LNCaP clone FGC (cell line): Measurements from ENCODE around the gene ARHGEF37.
"Not testable (repeated sequence)": the region's sequence is repeated elsewhere in the genome, so short reads cannot be mapped to it uniquely, and the experiment has no call there.

Source experiments
- DNase-seq: peaks from one replicate; pipeline ENCODE4 v3.0.0-alpha.2; 2011; ENCODE audit warnings: low read depth
- H3K4me3 ChIP-seq: 2 replicates; pipeline ENCODE4 v1.5.1; 2011; ENCODE audit warnings: mild to moderate bottlenecking, low read depth, low read length, control low read depth
- CTCF ChIP-seq: IDR thresholded peaks from 2 replicates; pipeline ENCODE4 v1.5.1; 2012; ENCODE audit warnings: mild to moderate bottlenecking; ENCODE audit not compliant: control insufficient read depth, insufficient read depth; ENCODE audit errors: extremely low read depth

ARHGEF37 gene

DNA sequence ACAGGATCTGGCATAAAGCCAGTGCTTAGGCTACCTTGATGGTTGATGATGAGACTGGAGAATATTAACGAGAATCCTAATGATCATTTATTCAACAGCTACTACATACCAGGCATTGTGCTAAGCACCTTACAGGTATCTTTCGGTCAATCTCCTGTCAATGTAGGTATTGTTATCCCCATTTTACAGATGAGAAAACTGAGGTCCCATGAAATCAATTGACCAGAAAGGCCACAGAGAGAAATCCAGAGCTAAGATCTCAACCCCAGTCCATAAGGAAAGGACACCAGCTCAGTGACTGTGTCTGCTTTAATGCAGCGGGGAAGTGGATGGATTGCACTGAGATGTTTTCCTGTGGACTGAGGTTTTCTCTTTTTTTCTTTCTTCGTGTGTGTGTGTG is 63.3 kb downstream of the ARHGEF37 start:
- no peak for DNase-seq
- no peak overlapping the region for H3K4me3 ChIP-seq
- TF ChIP-seq CTCF: no peak

DNA sequence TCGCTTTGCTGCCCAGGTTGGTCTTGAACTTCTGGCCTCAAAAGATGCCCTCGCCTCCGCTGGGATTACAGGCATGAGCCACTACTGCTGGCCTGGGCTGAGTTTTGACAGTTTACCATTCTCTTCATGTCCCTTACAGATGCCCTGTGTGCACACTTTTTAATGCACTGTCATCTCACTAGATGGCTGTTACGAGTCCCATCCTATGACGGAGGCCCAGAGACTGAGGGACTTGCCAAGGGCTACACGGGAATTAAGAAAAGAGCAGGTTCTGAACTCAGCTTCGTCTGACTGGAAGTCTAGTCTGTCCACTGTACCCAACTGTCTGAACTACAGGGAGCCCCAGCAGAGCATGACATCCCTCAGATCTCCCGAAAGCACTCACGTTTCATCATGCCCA is 63.9 kb downstream of the ARHGEF37 start:
- no peak for TF ChIP-seq CTCF
- no peak overlapping the region for H3K4me3 ChIP-seq
- no peak for DNase-seq

GRCh38 chr5:149645725-149646124 is 64.4 kb downstream of the ARHGEF37 start:
- DNase-seq: no peak
- H3K4me3 ChIP-seq: no peak overlapping the region
- TF ChIP-seq CTCF: no peak

- TF ChIP-seq CTCF: no peak
- no peak for DNase-seq
Measured at GRCh38 chr5:149646564-149646963, 65.3 kb downstream of the ARHGEF37 start.

DNA sequence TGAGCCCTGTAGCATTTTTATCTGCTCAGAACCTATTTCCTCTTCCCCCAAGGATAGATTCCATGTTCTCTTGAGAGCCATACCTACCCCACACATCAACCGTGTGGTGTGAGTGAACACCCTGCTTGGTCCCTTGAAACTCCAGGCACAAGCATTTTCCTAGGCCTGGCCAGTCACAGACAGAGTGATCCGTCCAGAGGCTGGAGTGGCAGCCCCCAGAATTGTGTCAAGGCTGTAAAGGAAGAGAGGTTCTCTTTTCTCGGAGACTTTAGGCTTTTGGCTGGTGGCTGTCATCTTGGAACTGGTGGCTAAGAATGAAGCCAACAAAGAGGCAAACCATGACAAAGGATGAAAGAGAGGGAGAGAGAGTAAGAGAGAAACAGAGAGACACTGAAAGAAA is 66.0 kb downstream of the ARHGEF37 start:
- DNase-seq: no peak

More at GRCh38 chr5:149646564-149646963, 65.3 kb downstream of the ARHGEF37 start:
- no peak overlapping the region for H3K4me3 ChIP-seq

DNA sequence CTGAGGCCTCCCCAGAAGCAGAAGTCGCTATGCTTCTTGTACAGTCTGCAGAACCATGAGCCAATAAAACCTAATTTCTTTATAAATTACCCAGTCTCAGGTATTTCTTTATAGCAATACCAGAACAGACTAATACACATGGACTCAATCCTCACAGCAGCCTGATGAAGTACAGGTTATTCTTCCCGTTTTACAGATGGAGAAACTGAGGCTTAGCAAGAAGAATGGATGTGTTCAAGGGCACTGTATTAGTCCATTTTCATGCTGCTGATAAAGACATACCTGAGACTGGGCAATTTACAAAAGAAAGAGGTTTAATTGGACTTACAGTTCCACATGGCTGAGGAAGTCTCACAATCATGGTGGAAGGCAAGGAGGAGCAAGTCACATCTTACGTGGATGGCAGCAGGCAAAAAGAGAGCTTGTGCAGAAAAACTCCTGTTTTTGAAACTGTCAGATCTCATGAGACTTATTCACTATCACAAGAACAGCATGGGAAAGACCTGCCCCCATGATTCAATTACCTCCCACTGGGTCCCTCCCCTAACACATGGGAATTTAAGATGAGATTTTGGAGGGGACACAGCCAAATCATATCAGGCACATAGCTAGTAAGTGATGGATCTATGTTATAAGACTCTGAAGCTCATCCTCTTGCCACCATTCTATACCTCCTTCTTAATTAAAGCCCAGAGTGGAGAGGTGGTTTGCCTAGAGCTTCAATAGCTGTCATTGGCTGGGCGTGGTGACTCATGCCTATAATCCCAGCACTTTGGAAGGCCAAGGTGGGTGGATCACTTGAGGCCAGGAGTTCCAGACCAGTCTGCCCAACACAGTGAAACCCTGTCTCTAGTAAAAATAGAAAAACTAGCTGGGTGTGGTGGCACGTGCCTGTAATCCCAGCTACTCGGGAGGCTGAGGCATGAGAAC is 67.4 kb downstream of the ARHGEF37 start:
- H3K4me3 ChIP-seq, DNase-seq: not testable (repeated sequence)

More for the DNA sequence above, 66.0 kb downstream of the ARHGEF37 start:
- no peak for TF ChIP-seq CTCF
- H3K4me3 ChIP-seq: no peak overlapping the region

GRCh38 chr5:149649730-149650129 is 68.4 kb downstream of the ARHGEF37 start:
- not testable (repeated sequence) for DNase-seq, H3K4me3 ChIP-seq

DNA sequence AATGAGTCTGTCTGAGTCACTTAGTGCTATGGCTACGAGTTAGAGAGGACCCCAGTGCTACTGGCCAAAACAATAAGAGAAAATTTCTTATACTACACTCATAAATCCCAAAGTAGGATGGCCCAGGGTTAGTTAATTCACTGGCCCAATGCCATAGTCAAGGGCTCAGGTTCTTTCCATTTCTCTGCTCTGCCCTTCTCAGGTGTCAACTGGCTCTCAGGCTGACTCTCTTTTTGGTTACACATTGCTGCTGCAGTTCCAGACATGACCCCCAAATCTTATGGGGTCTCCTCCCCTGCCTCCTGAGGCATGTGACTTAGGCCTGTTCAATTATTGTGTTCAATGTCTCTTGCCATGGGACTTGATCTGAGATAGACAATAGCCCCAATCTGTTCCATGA is 70.4 kb downstream of the ARHGEF37 start:
- no peak overlapping the region for H3K4me3 ChIP-seq
- no peak for TF ChIP-seq CTCF
- no peak for DNase-seq
